Activated CD8-positive, alpha-beta memory T cell treated with anti-CD3 and anti-CD28 coated beads for 48 hours (primary cell): ENCODE measurements around the gene INPP5A.

ENCODE experiments used
- DNase-seq, 3 experiments: peaks; one replicate each; pipeline ENCODE4 v3.0.0-alpha.2; 2020; ENCODE audit warnings: low read depth in 2 of 3, low spot score in 2 of 3

INPP5A gene

DNA sequence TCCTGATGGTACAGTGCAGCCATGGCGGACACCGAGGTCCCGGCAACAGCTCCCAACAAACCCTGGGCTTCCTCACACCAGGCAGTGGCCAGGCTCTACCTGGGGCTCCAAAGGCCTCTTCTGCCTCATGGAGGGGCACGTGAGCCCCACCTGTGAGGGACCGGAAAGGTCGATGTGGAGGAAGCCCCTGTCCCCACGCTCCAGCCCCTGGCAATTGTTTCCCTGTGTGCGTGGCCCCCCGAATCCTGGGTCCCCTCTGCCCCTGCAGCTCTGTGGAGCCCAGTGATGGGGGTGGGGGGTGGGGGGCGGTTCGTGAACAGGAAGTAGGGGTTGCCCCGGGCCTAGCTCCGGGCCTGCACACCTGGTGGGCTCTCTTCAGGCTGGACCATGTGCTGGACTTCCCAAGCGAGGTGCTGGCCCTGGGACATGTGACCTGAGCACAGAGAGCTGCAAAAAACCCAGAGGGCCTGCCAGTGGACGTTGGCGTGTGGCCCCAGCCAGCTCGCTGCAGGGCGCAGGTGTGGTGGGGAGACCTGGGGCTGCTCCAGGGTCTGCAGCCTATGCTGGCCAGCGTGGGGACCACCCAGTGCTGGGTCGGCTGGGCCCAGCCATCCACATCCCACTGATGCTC, 72.6 kb downstream of the INPP5A start:
- no peak for DNase-seq

- no peak for DNase-seq
Observed at GRCh38 chr10:132611026-132611910, 73.7 kb downstream of the INPP5A start.

- DNase-seq, result no peak
Observed at GRCh38 chr10:132611986-132612385, 74.4 kb downstream of the INPP5A start.

GRCh38 chr10:132612571-132613504, 75.3 kb downstream of the INPP5A start:
- no peak for DNase-seq

DNA sequence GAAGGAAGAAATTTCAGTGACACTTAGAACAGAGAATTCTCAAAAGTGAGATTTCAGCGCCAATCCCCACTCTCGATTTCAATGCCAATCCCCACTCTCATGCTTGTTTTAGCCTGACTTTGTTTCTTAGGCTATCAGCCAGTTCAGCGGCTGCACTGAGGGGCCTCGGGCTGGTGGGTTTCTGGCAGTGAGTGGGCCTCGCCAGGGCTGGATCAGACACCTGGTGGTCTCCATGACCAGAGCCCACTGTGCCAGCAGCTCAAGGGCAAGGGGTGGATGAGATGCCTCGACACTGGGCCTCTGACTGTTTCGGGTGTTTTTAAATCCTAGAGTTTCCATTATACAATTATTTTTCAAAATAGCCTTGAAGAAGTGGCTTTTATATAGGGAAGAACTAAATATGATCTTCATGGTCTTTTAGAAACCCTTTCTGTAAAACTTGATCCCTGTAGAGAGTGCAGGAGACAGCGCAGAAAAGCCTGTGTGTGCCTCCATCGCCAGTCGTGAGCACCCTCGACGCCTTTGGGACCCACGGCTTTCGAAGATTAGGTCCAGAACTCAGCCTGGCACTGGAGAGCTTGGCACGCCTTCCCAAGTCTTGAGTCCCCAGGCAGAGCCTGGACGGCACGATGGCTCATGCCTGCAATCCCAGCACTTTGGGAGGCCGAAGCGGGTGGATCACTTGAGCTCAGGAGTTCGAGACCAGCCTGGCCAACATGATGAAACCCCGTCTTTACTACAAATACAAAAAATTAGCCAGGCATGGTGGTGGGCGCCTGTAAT, 76.2 kb downstream of the INPP5A start:
- no peak for DNase-seq

DNA sequence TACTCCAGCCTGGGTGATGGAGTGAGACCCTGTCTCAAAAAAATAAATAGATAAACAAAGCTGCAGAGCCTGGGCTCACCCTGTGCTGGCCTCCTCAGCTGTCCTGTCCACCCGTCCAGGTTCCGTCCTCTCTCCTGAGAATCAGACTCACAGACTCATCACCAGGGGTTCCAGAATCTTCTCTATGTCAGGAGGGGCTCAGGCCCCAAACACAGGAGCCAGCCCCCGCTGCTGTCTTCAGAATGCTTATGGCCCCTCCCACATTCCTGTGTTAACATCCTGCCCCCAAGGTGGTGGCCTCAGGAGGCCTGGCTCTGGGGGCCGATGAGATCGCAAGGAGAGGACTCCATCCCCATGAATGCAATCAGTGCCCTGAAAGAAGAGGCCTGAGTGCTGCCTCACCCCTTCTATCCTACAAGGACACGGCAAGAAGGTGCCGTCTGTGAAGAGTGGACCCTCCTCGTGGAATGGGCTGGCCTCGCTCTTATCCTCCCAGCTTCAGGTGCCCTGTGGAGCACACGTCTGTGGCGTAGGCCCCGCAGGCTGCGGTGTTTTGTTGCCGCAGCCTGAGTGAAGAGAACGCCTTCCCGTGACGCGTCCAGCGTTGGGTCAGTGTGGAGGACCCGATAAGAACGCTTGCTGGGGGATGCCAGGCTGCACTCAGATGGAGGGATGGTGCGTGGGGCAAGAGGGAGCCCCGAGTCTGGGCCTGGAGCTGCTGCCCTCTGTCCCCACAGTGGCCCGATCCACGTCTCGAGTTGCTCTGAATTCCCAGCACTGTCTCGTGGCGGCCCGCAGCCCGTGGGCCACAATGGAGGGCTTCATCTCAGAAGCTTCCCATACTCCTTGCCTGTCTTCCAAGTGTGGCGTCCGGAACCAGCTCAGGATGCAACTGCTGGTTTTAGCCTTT, 77.1 kb downstream of the INPP5A start:
- no peak for DNase-seq

- DNase-seq, result no peak
Observed at GRCh38 chr10:132615341-132616169, 78.0 kb downstream of the INPP5A start.

DNA sequence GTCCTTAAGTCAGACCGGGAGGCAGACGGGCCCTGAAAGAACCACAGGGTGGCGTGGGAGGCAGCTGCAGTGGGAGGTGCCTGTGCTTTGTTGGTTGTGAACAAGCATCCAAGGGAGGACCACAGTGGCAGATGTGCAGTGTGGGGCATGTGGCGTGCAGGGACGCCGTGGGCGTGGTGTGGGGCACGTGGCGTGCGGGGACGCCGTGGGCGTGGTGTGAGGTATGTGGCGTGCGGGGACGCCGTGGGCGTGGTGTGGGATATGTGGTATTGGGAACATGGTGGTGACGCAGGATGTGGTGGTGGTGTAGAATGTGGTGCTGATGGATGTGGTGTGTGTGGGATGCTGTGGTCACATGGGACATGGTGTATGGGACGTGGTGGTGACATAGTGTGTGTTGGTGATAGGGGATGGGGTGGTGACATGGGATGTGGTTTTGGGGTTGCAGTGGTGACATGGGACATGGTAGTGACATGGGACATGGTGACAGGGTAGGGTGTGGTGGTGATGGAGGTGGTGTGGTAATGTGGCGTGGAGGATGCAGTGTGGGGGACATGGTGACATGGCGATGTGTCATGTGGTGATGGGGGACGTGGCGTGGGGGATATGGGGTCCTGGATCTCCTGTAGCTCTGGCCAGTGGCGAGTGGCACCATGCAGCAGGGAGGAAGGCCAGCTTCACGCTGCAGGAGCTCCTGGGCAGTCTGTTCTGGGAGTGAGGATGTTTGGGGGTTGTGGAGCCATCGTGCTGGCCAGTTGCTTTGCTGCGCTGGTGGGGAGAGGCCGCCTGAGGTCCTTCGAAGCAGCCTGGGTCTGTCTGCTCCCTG, 78.8 kb downstream of the INPP5A start:
- peak; percentile 55 to 73 (median 65) for DNase-seq

DNA sequence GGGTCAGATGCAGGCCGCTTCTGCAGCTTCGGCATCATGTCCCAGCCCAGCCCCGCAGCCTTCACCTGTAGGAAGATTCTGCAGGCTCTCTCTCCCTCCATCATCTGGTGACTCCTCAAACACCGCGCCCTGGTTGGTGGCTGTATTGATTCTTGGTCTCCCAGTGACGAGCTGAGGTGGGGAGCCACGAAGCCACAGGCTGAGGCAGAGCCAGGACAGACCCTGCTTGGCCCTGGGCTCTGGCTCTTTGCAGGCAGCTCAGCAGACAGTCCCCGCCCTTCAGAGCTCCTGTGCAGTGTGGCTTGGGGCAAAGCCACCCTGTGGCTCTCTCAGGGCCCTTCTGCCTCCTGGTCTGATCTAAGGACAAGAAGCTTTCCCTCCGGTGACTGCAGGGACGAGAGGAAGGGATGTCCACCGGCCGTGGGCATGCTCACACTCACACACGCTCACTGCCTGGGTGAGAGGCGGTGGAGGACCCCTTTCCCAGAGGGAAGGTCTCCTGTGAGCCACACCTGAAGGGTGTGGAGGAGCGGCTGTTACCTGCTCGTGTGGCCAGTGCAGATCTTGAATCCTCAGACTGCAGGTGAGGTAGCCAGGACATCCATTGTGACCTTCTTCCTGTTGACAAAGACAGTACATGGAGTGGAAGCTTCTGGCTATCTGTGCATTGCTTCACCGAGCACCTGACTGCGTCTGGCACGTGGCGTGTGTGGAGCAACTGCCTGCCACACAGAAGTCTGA, 79.6 kb downstream of the INPP5A start:
- no peak for DNase-seq

DNA sequence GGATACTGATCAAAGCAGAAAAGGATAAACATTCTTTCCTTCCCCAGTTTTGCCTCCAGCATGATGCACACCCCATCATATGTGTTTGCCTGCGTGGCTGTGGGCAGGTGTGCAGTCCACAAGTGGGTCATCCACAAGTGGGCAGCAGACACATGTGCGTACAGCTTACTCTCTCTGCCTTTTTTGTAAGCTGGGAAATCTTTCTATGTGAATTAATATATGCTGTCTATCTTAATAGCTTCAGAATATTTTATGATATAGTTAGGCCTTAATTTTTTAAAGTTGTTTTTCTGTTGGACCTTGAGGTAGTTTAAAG, 80.1 kb downstream of the INPP5A start:
- no peak for DNase-seq

DNA sequence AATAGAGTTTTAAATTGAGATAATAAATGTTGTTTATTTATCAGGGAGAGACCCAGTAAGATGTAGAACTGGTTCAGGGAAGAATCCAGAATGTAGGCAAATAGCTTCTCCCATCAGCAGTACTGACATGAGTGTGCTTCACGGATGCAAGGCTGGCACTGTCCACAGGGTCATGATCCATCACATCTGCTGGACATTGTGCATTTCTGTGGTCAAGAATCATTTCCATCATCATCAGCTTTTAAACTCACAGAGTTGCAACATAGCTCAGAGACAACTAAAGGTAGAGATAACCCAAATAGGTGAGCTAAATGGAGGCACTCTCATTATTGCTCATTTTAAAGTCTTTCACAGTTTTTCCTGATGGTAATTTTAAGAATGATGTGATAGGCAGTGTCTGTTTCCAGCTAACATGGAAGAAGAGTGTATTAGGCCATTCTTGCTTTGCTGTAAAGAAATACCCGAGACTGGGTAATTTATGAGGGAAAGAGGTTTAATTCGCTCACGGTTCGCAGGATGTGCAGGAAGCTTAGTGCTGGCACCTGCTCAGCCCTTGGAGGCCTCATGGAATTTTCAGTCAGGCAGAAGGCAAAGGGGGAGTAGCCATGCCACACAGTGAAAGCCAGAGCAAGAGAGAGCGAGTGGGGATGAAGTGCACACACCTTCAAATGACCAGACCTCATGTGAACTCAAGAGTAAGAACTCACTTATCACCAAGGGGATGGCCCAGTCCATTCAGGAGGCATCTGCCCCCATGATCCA, 80.8 kb downstream of the INPP5A start:
- DNase-seq, result no peak

GRCh38 chr10:132619927-132620326, 82.3 kb downstream of the INPP5A start:
- DNase-seq, result no peak

DNA sequence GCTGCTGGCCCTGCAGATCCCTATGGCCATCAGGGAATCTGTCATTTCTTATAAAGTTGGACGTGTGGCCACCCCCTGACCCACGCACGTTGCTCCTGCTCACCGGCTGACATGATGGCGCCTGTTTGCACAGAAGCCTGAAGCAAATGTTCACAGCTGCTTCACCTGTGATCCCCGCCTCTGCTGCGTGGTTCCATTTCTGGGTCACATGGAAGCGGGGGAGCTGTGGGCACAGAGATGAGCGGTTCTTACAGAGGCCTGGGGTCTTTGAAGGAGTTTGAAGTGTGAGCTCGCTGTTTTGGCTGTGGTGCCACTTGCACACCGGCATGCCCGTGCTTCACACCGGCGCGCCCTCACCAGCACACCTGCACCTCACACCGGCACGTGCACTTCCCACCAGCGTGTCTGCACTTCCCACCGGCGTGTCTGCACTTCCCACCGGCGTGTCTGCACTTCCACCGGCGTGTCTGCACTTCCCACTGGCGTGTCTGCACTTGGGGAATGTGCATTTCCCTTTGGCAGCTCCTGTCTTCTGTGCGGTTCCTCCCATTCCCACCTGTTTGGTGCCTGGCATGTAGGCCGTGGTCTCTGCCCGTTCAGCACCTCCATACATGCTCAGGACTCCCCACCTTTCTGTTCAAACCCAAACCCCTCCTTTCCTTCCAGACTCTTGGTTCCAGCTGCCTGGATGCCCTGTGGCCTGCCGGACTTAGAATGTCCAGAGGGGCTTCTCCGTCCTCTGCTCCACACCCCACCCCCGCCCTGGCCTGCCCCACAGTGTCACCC, 86.7 kb downstream of the INPP5A start:
- no peak for DNase-seq

DNA sequence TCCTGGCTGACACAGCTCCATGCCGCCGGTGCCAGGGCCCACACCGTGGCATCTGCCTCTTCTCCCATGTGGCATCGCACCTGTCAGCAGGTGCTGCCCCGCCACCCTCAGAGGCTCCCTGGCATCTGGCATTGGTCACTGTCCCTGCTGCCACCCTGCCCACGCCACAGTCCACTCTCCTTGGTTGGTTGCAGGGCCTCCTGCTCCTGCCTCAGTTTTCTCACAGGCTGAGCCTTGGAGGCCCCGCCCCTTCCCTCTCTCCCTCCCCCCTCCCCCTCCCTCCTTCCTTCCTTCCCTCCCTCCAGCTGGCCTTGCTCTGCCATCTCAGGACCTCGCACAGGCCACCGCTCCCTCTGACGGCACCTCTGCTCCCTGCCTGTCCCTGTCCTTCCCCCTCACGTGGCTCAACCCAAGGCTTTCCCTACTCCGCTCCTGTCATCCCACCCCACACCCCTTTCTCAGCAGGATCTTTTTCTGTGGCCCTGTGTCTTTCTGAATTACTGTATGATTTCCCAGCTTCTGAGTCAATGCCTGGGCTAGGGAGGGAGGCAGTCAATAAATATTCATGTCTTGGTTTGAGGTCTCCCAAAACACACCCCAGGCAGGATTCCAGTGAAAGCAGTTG, 87.4 kb downstream of the INPP5A start:
- DNase-seq, result no peak

DNA sequence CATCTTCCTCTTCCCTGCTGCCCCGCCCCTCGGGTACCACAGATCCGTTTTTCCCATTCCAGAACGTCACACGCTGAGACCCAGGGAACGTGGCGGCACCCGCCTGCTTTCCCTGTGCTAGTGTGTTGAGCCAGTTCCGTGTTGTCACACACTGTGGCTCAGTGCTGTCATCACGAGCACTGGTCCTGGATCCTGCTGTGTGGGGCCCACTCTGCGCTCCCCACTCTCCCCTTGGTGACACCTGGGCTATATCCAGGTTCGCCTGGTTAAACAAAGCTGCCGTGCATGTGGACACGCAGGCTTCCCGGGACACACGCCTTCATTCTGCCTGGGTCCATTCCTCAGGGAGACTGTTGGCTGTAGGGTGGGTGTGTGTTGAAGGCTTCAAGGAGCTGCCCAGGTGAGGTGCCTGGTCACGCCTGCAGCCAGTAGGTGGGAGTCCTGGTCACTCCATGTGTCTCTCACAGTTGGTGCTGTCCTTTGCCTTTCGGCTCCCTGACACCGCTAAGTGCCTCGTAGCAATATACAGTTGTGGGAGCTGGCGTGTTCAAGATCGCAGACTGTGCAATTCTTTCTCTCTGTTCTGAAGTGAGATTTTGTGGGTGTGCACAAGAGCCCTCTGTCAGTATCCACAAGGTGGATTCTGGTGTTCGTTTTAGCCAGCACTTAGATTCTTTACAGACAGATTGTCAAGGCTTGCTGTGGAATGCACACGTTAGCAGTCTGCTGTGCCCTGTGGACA, 88.6 kb downstream of the INPP5A start:
- no peak for DNase-seq
